Left cardiac atrium (tissue), 4 donors: ENCODE data around the gene FSD1. TPM values are rescaled to one million over a fixed set of nuclear protein-coding genes. Genes with fewer than 3 reads are reported as not detected.
"Not testable (repeated sequence)": the region's sequence is repeated elsewhere in the genome, so short reads cannot be mapped to it uniquely, and the experiment has no call there.

Experiments used
- ATAC-seq, 2 donors: fragments of 200-7000 bp; cut with Tn5 transposase; one replicate each; pipeline ENCODE4 v1.9.1; 2020; ENCODE audit warnings: mild to moderate bottlenecking in 2 of 2, moderate library complexity in 2 of 2
- DNase-seq: peaks from one replicate; pipeline ENCODE4 v3.0.0-alpha.2; 2020
- intact Hi-C, 2 donors: fragments of 100-400 bp; cut with DNase I; formaldehyde crosslinking; loops; one replicate each; pipeline versions ENCODE4 v1.14.1 to v1.15.1; 2022 to 2023
- total RNA-seq, 2 donors: library from RNA; stranded (reverse); fragmentation: NEBNext Ultra II Directional; extraction: Animal tissue kit (Norgen Biotek cat#: 25700); gene quantifications; one replicate each; pipeline ENCODE4 v1.2.1, GENCODE V29; 2021
- donor health status: DM: no; HTN: yes; CAD: no.
- donor health status: DM: no; HTN: yes; CAD: no; lungs with severe emphysema.
- donor health status: DM: yes; HTN: yes; CAD: no.
- donor health status: Dilated cardiomyopathy.

FSD1 gene
- total RNA-seq, 2 donors from 2014 or later, result not detected

DNA sequence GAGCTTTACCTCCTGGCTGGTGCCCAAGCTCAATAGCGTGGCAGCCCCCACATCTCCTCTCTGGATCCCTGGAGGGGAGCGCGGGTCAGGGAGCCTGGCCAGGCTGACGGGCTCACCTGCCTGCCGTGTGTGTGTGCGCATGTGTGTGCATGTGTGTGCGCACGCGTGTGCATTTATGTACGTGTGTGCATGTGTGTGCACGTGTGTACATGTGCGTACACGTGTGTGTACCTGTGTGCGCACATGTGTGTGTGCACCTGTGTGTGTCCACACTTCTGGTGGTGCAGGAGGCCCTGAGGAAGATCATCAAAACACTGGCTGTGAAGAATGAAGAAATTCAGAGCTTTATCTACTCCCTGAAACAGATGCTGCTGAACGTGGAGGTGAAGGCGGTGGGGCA, 1.3 kb downstream of the FSD1 start:
- DNase-seq, result no peak
- intact Hi-C loops, result no loop called here
- ATAC-seq, result no peak

DNA sequence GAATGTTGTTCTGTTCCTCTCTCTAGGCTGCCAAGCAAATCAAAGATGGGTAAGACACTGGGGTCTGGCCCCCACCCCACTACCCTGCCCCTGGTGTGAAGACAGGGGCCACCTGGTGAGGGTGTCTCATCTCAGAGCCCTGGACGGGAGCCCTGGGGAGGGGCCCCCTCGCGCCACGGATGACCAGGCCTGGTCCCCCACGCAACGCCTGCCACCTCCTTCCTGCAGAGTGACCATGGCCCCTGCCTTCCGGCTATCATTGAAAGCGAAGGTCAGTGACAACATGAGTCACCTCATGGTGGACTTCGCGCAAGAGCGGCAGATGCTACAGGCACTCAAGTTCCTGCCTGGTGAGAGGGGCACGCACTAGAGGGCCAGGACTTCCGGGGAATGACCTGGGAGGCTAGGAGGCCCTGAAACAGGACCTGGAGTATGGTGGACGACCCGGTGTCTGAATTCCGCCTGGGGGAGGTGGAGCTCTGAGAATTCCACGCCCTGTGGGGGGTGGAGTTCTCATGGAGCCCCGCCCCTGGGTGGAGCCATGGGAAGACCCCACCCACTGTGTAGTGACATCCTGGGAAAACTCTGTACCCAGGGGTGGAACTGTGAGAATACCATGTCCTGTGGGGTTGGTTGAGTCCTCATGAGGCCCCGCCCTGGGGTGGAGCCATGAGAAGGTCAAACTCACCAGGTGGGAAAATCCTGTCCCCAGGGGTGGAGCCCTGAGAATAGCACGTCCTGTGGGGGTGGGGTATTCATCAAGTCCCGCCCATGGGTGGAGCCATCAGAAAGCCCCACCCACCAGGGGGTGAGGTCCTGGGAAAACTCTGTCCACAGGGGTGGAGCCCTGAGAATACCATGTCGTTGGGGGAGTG, 6.1 kb downstream of the FSD1 start:
- intact Hi-C loops, result no loop called here
- ATAC-seq (no peak), DNase-seq (no peak)

DNA sequence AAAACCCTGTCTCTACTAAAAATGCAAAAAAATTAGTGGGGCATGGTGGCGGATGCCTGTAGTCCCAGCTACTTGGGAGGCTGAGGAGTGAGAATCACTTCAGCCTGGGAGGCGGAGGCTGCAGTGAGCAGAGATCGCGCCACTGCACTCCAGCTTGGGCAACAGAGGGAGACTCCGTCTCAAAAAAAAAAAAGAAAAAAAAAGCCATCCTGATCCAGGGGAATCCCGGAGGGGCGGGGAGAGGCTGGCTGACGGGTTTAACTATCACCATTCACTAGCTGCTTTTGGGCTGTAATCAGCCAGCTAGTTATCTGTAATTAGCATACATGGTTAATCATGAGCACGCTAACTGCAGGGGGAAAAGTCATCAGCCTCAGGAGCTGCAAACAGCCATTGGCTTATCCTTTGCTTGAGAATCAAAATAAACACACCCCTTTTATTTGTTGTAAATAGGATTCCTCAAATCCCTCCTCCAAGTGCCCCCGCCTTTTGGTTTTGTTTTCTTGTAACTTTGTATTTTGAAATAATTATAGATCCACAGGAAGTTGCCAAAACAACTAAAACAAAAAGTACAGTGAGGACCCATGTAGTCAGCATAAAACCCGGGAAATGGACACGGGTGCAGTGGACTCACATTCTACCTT, 9.6 kb downstream of the FSD1 start:
- DNase-seq (no peak), ATAC-seq (no peak)
- intact Hi-C loops, result no loop called here

DNA sequence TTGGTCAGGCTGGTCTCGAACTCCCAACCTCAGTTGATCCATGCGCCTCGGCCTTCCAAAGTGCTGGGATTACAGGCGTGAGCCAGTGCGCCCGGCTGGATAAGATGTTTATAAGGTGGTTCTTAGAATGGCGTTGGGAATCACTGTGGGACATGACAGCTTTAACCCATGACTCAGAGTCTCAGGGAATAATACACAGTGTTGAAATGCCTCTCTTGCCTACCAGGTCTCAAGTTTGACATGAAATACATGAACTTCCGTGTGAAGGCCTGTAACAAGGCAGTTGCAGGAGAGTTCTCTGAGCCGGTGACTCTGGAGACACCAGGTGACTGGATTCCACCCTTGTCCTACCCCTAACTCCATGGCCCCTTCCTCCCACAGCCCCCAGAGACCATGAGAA, 12.6 kb downstream of the FSD1 start:
- intact Hi-C loops, result no loop called here
- ATAC-seq, result no peak
- no peak for DNase-seq

DNA sequence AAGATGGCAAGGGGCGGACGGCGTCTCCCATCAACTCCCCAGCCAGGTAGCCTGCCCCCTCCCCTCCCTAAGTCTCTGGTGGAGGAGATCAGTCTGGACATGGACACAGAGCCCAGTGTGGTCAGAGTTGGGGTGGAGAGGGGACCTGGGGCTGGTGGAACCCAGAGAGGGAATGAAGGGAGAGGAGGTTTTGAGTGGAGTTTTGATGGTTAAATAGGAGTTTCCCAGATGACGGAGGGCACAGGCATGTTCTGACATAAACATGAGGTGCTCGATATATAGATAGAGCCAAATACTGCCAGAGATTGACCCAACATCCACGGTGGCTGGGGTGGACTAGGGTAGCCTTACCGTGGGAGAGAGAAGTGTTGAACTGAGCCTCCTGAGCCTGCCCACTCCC, 14.1 kb downstream of the FSD1 start:
- intact Hi-C loops, result no loop called here
- ATAC-seq (no peak), DNase-seq (no peak)

DNA sequence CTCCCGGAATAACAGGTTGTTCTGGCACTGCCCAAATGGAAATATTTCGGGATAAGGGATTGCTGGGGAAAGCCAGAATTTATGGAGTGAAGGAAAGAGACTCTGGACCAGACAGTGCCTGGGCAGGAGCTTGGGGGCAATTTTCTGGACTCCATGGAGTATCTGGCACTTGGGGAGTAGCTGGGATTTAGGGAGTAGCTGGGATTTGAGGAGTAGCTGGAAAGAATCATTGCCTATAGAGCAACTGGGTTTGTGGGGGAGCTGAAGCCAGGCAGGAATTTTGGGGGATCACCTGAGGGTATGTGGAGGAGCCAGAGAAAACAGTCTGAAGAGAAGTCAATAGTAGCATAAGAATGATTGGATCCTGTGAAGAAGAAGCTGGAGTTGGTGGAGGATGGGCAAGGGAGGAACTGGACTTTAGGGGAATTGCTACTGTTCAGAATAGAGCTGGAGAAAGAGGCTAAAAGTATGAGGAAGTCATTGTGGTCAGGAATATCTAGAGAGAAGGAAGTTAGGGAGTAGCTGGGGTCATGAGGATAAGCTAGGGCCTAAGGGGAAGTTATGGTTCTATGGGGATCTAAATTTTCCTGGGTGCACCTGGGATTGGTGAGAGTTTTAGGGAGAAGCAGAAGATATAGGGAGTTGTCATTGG, 14.8 kb downstream of the FSD1 start:
- DNase-seq (no peak), ATAC-seq (no peak)
- intact Hi-C loops, result no loop called here

DNA sequence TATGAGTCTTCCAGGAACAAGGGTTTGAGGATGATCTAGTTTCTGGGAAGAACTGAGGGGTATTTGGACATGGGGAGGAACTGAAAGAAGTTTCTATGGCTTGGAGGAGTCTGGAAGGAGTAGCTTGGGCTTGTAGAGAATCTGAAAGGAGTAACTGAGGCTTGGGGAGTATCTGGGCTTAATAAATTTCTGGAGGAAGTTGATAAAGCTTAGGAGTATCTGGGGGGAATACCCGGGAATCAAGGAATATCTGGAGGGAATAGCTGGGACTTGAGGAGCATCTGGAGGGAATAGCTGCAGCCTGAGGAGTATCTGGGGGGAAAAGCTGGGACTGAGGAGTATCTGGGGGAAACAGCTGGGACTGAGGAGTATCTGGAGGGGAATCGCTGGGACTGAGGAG, 16.0 kb downstream of the FSD1 start:
- intact Hi-C loops, result no loop called here
- DNase-seq, result no peak
- no peak for ATAC-seq

DNA sequence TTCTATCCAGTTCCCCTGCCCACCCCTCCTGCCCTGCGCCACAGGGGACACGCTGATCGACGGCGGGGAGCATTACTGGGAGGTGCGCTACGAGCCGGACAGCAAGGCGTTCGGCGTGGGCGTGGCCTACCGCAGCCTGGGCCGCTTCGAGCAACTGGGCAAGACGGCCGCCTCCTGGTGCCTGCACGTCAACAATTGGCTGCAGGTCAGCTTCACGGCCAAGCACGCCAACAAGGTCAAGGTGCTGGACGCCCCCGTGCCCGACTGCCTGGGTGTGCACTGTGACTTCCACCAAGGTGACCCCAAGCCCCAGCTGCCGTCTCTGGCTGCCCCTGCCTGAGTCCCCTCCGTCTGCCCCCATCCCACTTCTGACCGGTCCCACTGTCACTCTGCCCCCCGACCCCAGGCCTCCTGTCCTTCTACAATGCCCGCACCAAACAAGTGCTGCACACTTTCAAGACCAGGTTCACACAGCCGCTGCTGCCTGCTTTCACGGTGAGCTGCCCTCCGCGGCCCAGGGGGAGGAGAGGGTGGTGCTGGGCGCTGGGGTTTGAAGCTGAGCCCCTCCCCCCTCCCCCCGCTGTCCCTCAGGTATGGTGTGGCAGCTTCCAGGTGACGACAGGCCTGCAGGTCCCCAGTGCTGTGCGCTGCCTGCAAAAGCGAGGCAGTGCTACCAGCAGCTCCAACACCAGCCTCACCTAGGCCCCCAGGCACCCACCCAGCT, 18.7 kb downstream of the FSD1 start:
- intact Hi-C loops, result no loop called here
- DNase-seq, result no peak
- no peak for ATAC-seq

DNA sequence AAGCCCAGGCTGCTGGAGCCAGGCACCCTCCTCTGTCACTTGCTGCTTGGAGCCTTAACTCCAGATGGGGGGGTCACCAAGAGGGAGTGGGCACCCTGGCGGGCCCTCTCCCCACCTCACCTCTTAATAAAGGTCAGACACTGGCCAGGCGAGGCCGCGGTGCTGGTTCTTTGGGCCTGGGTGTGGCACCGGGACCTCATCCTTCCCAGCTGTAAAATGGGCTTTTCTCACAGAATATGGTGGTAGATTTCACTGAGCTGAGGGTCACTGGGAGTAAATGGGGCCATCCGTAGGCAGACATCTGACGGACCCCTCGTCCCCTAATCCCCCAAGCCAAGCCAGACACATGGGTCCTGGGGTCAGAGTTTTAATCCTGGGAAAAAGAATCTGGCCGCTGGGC, 19.3 kb downstream of the FSD1 start:
- ATAC-seq (no peak), DNase-seq (no peak)
- intact Hi-C loops, result no loop called here

DNA sequence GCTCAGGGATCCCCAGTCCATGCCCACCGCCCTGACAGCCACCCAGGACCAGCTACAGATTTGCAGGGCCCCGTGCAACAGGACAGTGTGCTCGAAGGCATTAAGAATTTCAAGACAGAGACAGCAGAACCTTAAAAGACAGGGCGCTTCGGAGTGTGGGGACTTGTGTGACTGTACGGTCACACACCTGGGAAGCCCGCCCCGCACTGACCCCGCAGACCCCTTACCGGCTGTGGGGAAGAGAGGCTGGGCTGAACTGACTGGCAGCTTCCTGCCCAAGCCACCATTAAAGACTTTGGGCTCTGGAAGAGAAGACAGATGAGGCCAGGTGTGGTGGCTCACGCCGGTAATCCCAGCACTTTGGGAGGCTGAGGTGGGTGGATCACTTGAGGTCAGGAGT, 19.8 kb downstream of the FSD1 start:
- DNase-seq (no peak), ATAC-seq (no peak)
- intact Hi-C loops, result no loop called here

DNA sequence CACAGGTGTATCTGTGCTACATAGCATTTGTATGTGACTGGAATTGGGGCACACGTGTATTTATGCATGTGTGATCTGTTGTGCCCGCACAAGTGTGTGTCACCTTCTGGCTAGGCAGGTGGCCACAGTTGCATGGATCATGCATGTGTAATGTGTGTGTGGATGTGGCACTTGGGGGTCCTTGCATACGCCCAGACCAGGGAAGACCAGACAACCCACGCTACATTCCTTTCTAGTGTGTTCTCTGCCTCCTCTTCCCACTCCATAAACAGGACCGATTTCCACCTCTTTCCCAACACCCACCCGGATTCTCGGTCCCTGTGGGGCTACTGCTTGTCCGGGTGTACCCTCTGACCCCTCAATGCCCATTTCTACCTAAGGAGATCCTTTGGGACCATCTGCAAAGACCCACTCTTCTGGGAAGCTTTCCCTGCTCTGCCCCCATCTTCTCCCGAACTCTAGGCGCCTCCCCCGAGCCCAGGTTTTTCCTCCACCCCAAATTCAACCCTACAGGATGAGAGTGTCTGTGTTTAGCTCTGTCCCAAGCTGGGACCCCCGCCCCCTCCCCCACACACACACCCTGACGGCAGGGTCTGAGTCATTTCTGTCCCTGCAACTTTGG, 21.9 kb downstream of the FSD1 start:
- ATAC-seq (no peak), DNase-seq (no peak)
- intact Hi-C loops, result no loop called here

DNA sequence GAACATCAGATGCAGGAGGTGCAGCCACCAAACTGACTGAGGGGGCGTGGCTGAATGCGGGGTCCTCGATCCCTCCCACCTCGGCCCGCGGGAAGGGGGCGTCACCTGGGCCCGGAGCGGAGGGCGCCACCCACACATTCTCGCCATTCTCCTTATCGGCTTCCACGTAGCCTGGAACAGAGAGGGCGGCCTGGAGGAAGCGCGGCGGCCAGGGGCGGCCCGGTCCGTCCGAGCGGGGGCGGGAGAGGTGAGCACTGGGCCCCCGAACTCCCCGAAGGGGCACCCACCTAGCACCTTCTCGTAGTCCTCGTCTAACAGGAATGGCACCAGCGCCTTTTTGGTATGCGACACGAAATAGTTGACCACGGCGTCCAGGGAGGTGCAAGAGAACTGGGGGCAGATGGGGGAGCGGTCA, 22.4 kb downstream of the FSD1 start:
- ATAC-seq, result no peak
- intact Hi-C loops, result no loop called here
- no peak for DNase-seq

DNA sequence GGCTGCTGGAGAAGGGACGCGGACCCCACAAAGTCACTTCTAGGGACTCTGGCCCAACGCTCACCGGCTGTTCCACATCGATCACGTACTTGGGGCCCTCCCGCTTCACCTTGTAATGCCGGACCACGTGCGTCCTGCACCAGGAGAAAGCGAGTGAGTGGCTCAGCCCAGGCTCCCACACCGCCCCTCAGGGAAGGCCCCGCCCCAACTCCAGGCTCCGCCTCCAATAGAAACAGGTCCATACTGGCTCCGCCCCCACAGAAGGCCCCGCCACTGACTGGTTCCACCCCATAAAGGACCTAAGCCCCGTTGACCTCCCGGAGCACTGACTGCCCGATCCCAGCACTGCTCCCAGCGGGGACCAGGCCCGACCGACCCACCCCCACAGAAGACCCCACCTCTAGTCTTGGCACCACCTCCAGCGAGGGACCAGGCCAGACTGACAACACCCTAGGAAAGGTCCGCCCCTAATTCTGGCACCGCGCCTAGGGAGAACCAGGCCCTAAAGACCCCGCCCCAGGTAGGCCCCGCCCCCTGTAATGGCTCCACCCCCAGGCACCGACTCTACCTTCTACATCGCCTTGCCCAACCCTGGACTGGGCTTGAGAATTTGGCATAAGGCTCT, 23.0 kb downstream of the FSD1 start:
- DNase-seq (peak; percentile 82), ATAC-seq (peak; percentile 38 to 75)
- intact Hi-C loops, result no loop called here

DNA sequence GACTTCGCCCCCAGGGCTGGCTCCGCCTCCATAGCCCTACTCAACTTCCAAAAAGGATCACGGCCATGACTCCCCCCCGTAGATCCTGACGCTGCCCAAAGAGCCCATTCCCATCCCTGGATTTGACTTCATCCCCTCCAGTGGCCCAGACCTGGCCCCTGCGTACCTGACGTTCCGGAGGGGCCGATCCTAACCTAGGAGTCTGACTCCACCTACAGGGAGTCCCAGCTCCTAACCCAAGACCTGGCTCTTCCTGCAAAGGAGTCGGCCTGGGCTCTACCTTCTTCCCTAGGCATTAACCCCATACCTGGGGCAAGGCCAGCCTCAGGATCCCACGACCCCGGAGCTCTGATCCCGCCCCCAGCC, 23.5 kb downstream of the FSD1 start:
- DNase-seq (no peak), ATAC-seq (no peak)
- intact Hi-C loops, result no loop called here

DNA sequence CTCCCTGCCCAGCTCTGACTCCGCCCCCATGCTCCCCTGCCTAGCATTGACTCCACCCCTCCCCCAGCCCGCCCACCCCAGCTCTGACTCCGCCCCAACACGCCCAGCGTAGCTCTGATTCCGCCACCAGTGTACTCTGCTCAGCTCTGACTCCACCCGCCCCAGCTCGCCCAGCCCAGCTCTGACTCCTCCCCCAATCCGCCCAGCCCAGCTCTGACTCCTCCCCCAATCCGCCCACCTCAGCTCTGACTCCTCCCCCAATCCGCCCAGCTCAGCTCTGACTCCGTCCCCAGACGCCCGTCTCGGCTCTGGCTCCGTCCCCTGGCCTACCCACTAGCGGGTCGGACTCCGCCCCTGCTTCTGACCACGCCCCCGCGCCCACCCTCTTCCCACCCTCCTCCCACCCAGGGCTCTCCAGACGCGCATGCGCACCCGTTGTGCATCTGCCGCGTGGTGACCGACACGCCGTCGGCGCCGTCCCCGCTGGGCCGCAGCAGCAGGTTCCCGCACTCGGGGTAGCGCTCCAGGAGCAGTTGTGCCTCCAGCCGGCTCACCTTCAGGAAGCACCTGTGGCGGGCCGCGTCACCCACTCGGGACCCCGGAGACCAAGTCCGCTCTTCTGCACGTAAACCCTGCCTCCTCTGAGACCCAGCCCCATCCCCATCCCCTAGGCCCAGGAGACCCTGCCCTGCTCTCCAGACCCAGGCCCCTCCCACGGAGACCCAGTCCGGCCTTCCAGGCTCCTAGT, 24.0 kb downstream of the FSD1 start:
- peak; percentile 94 for DNase-seq
- ATAC-seq, result peak; percentile 93 to 94
- intact Hi-C loops, result no loop called here

DNA sequence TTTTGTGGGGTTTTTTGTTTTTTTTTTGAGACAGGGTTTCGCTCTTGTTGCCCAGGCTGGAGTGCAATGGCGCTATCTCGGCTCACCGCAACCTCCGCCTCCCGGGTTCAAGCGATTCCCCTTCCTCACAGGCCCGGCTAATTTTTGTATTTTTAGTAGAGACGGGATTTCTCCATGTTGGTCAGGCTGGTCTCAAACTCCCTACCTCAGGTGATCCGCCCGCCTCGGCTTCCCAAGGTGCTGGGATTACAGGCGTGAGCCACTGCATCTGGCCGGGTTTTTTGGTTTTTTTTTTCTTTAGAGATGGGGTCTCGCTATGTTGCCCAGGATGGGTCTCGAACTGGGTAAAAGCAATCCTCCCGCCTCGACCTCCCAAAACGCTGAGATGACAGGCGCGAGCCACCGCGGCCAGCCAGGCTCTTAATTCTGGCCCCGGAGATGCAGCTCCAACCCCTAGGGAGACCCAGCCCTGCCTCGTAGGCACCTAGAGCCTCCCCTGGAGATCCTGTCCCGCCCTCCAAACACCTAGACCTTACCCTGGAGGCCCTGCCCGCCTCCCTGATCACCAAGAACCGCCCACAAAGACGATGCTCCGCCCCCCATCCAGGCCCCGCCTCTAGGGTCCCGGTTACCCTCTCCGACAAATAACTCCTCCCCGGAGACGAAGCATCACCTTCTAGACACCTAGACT, 24.7 kb downstream of the FSD1 start:
- DNase-seq, intact Hi-C loops, ATAC-seq: not testable (repeated sequence)

DNA sequence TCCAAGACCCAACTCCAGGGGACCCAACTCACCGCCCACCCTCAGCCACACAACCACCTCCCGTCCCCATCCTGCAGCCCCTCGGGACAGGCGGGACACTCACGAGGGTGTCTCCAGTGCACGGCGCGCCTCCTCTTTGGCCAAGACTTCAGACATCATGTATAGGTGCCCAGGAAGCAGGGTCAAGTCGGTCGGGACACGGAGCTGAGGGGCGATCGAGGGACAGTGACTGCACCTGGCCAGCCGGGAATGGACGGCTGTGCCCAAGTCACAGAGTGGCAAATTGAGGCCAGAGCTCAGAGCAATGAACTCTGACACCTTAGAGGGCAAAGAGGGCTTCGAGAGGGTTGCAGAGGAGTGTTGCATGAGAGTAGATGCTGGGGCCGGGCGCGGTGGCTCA, 25.5 kb downstream of the FSD1 start:
- ATAC-seq, result no peak
- intact Hi-C loops, result no loop called here

More for the DNA sequence above, 25.5 kb downstream of the FSD1 start:
- DNase-seq, result no peak
